NCI-H2227 treated with DMSO at 0.1 percent for 48 hours (cell line): ENCODE measurements around the gene TNNT2.

Experiments
- DNase-seq: peaks from one replicate; lab custom pipeline; 2025; lab: John Stamatoyannopoulos, UW

TNNT2 gene

DNA sequence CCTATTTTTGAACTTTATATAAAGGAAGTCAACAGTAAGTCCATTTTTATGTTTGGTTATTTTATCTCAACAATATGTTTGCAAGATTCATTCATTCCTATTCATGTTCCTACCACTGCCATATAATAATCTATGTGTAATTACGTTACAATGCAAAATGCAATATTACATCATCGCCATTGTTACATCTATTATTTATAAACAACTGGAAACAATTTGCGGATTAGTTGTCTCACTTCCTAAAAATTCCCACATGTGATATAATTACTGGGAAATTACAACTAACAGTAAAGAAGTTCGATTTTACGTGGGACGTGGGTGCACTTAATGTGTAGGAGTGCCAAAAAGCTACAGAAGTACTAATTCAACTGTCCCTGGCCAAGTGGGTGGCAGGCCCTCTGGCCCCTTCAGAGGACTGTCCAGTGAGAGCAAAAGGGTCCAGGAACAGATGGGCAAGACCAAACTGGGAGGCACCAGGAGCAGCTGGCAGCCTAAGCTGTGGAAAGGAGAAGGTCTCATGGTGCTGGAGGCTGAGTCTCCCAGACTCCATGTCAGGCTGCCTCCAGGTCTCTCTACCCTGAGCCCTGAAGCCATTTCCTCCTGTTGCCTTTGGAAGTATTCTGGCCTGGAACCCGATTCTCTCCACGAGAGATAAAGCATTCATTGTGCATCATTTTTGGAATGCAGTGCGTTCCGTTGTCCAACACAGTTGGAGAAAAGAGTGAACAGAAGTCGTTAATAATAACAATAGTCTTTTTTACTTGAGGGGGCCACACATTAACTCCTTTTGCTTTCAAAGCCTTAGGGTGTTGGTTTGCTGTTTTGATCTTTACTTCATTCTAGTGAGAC, 42.9 kb downstream of the TNNT2 start:
- no peak for DNase-seq

DNA sequence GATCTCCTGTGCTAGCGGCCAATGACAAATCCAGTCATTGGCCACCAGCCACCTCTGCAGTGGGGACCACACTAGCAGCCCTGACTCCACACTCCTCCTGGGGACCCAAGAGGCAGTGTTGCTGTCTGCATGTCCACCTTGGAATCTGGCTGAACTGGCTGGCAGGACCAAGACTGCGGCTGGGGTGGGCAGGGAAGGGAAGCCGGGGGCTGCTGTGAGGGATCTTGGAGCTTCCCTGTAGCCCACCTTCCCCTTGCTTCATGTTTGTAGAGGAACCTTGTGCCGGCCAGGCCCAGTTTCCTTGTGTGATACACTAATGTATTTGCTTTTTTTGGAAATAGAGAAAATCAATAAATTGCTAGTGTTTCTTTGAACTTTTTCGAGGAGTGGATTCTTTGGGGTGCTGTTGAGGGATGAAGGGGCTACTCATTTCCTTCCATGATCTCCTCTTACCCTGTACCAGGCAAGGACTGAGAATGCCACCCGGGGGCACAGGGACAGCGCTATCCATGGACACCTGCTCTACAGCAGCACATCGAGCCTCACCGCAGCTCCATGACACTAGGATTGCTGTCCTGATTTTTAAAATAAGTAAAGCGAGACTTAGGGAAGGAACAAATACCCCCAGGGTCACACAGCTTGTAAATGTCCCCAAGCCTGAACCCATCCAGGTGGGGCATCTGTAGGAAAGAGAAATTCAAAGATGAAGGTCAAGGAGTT, 44.7 kb downstream of the TNNT2 start:
- DNase-seq = no peak

DNA sequence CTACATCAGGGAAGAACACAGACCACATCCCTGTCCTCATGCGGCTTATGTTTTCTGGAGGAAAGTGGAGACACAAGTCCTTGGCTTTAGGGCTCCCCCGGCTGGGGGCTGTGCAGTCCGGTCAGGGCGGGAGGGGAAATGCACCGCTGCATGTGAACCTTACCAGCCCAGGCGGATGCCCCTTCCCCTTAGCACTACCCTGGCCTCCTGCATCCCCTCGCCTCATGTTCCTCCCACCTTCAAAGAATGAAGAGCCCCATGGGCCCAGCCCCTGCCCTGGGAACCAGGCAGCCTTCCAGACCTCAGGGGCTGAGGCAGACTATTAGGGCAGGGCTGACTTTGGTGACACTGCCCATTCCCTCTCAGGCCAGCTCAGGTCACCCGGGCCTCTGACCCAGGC, 45.5 kb downstream of the TNNT2 start:
- DNase-seq = no peak

DNA sequence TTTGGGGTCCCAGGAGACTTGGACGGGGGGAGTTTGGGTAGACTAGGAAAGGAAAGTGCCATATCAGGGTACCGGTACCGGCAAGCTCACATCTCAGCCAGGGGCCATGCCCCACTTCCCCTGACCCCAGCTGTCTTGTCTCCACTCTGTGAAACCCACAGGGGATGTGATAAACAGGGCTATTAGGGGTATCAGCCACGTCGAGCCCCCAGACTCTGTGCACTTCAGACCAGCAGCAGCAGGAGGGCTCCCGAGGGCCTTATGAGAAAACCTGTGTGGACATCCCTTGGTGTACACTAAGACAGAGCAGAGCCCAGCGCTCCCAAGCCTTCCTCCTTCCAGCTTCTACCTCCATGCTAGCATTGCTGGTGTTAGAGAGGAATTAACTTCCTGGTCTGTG, 46.3 kb downstream of the TNNT2 start:
- DNase-seq = no peak

- DNase-seq = no peak
These were observed 46.9 kb downstream of the TNNT2 start for GRCh38 chr1:201330541-201330940.

GRCh38 chr1:201329801-201330200, 47.7 kb downstream of the TNNT2 start:
- DNase-seq = no peak

DNA sequence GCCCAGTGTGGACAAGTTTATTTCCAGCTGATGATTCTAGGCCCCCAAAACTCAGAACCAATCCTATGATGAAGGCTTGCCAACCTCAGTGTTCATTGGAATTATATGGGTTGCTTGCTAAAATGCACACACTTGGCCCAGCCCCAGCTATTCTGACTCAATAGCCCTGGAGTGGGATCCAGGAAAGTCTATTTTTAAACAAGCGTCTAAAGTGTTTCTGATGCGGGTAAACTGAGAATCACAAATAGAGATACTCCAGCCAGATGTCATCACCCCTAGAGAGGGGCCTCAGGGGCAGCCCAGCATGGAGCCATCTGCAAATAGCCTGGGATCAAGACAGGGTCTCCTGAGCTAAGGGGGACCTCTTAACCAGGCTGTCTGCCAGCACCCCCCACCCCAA, 48.2 kb downstream of the TNNT2 start:
- DNase-seq = no peak

DNA sequence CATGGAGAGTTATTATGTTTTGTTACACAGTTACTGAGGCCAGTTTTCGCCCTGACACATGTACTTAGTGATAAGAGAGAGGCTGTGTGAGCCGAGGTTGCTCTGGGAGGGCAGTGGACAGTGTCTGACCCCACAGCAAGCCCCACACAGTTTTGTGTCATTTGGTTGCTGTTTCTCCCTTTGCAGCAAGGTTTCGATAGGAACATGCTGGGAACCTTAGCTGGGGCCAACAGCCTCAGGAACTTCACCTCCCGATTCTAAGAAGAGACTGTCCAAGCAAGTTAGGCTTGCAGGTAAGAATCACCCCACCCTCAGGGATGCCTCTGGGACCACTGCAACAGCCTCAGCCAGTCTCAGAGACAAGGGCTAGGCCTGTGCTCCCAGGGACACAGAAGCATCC, 48.9 kb downstream of the TNNT2 start:
- no peak for DNase-seq

- no peak for DNase-seq
These were observed 49.7 kb downstream of the TNNT2 start for GRCh38 chr1:201327687-201328240.

DNA sequence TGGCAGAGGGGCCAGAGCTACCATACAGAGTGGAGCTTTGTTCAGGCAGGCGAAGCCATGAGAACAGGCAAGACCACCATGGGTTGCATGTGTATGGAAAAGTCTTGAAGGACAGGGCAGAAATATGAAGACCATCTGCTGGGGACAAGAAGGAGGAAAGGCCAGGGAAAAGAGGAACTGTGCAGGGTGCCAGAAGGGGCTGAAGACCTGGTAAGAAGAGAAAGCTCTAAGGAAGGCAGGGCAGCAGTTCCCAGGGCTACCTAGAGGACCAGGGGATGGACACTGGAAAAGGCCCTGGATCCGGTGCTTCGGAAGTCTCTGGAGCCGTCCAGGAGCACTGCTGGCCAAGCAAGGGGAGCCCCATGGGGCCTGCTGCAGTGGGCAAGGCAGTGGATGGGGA, 50.8 kb downstream of the TNNT2 start:
- DNase-seq = no peak

DNA sequence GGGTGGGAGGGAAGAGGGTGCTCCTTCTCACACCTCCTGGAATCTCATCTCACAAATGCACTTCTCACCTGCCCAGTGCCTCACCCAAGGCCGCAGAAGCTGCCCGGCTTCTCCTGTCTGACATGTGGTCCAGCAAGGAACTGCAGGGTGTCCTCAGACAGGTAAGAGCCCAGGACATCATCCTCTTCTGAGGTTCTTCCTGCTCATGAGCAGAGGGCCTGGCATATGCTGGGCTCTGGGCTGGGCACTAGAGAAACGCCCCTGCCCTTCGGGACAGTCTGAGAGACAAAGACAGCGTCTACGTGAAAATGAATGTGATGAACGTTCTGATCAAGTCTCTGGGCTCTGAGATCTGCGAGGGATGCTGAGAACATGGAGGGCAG, 51.8 kb downstream of the TNNT2 start:
- DNase-seq = no peak

- no peak for DNase-seq
These were observed 52.4 kb downstream of the TNNT2 start for GRCh38 chr1:201324821-201325677.

- no peak for DNase-seq
These were observed 53.2 kb downstream of the TNNT2 start for GRCh38 chr1:201324306-201324705.

DNA sequence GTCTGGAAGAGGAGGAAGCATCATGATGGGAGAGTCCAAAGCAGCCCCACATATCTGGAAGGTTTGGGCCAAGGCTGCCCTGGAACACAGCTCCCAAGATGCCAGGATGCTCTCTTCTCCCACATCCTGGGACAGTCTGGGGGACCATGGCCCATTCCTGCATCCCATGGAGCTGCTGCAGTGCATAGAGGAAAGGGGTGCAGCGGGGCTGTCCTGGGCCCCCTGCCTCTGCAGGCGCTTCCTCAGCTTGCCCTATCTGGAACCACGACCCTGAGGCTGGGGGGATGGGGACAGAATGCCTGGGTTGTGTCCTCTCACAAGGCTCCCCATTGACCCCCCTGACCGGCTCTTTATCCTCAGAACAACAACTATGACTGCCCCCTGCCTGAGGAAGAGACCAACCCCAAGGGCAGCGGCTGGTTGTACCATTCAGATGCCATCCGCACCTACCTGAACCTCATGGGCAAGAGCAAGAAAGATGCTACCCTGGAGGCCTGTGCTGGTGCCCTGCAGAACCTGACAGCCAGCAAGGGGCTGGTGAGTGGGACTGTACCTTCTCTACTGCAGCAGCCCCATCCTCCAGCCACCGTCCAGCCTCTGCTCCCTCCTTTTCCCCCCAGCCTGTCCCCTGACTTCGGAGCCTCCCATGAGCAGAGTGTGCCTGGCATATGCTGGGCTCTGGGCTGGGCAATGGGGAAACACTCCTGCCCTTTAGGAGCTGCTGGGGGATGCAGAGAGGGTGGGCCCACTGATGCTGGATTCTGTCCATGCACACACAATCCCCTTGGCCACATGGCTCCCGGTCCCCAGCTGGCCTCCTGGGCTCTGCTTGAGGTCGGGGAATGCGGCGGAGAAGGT, 54.6 kb downstream of the TNNT2 start:
- no peak for DNase-seq

GRCh38 chr1:201321826-201322390, 55.6 kb downstream of the TNNT2 start:
- no peak for DNase-seq

DNA sequence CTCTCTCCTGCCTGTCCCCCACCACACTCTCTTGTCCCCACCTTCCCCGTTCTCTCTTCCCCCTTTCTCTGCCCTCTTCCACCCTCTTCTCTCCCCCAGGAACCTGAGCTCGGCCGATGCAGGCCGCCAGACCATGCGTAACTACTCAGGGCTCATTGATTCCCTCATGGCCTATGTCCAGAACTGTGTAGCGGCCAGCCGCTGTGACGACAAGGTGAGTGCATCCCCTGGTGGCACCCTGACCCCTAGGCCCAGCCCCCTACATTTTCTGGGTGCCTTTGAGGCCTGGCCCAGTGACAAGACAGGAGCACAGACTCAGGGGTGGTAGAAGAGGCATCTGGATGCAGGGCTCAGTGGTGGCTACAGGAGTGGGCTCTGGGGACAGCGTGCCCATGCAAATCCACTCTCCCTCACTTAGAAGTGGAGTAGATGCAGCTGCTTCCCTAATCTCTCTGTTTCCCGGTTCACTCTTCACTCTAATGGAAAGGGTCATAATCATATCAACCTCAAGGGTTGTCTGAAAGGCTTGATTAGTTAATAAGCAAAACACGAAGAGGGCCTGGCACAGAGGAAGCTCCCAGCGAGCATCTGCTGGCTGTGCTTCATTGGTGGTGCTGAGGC, 57.2 kb downstream of the TNNT2 start:
- no peak for DNase-seq

DNA sequence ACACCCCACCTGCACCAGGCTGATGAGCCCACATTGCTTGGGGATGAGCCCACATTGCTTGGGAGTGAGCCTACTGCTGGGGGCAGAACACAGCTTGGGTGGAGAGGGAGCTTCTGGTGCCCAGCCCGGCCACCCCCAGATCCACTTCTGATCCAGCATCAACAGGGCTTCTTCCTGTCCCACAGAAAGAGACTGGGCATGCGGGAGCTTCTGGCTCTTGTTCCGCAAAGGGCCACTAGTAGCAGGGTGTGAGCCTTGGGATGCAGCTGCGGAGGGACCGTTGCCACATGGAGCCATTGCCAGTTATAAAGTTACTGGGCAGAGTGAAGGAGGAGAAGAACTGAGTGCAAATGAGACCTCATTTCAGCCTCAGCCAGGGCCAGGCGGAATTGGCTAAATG, 57.8 kb downstream of the TNNT2 start:
- no peak for DNase-seq

GRCh38 chr1:201318504-201319340, 58.8 kb downstream of the TNNT2 start:
- DNase-seq = no peak

DNA sequence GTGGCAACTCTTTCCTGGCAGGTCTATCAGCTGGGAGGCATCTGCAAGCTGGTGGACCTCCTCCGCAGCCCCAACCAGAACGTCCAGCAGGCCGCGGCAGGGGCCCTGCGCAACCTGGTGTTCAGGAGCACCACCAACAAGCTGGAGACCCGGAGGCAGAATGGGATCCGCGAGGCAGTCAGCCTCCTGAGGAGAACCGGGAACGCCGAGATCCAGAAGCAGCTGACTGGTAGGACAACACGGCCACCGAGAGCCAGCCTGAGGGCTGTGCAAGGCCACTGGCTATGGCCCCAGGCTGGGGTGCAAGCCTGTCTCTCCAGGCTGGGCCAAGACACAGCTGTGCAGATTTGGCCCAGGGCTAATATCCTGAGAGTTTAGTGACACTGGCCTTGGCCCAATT, 59.9 kb downstream of the TNNT2 start:
- no peak for DNase-seq

DNA sequence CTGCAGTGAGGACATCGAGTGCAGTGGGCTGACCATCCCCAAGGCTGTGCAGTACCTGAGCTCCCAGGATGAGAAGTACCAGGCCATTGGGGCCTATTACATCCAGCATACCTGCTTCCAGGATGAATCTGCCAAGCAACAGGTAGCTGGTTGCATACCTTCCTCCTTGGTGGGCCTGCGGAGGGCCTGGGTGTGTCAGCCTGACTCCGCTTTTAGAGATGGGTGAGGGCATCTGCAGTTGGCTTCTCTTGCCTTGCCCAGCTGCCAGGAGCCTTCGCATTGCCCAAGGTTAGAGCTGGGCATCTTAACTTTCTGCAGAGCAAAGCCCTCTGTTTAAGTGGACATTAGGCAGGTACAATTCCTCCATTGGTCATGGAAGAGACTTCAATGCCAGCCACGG, 60.9 kb downstream of the TNNT2 start:
- DNase-seq = no peak
